Small intestine (tissue), 7 donors: Measurements from ENCODE around the gene IFITM1. TPM values are rescaled to one million over a fixed set of nuclear protein-coding genes. Genes with fewer than 3 reads are reported as not detected.

ENCODE experiments used
- DNase-seq, 2 donors: peaks; one replicate each; pipeline versions ENCODE4 v3.0.0 to v3.0.0-alpha.2; 2013
- FAIRE-seq: peaks from 2 replicates; lab custom pipeline; 2012; peaks lifted over from hg19 to GRCh38; lab: Jason Lieb, UNC
- H3K27ac ChIP-seq, 3 donors: one replicate each; pipeline ENCODE4 v1.5.1; 2013; ENCODE audit warnings: low read length in 2 of 3, mild to moderate bottlenecking in 2 of 3, control low read depth in 1 of 3, inconsistent platforms in 1 of 3, low read depth in 1 of 3, moderate library complexity in 1 of 3
- H3K27me3 ChIP-seq, 3 donors: one replicate each; pipeline ENCODE4 v1.6.1; 2013; ENCODE audit warnings: low read length in 3 of 3, inconsistent platforms in 1 of 3; ENCODE audit not compliant: control insufficient read depth in 3 of 3, insufficient read depth in 3 of 3
- H3K36me3 ChIP-seq, 3 donors: one replicate each; pipeline ENCODE4 v1.6.1; 2013; ENCODE audit warnings: low read length in 3 of 3, inconsistent platforms in 1 of 3, low read depth in 1 of 3, mild to moderate bottlenecking in 1 of 3, moderate library complexity in 1 of 3; ENCODE audit not compliant: control insufficient read depth in 3 of 3, insufficient read depth in 2 of 3
- H3K4me1 ChIP-seq, 3 donors: one replicate each; pipeline ENCODE4 v1.6.1; 2013; ENCODE audit warnings: low read length in 2 of 3, inconsistent platforms in 1 of 3, low read depth in 1 of 3, mild to moderate bottlenecking in 1 of 3, moderate library complexity in 1 of 3; ENCODE audit not compliant: control insufficient read depth in 3 of 3, insufficient read depth in 2 of 3
- H3K4me3 ChIP-seq, 3 donors: one replicate each; pipeline ENCODE4 v1.5.1; 2013; ENCODE audit warnings: low read length in 3 of 3, control low read depth in 1 of 3, inconsistent platforms in 1 of 3, low read depth in 1 of 3, mild to moderate bottlenecking in 1 of 3, moderate library complexity in 1 of 3
- H3K9me3 ChIP-seq, 2 donors: one replicate each; pipeline ENCODE4 v1.6.1; 2013; ENCODE audit warnings: low read depth in 1 of 2, low read length in 1 of 2; ENCODE audit not compliant: control insufficient read depth in 2 of 2, insufficient read depth in 1 of 2
- WGBS, 3 donors: extraction: QIAGEN DNeasy Blood & Tissue Kit; methylation state at CpG; one replicate each; pipeline ENCODE4 v1.1.7; 2013; 5-methylcytosine and 5-hydroxymethylcytosine counted together
- polyA plus RNA-seq, 4 donors: library from polyadenylated mRNA; stranded (reverse) in 3 of 4; unstranded in 1 of 4; fragments of 200-250 nt in 3 of 4; fragments of 120-200 nt in 1 of 4; gene quantifications; one replicate each; pipeline versions ENCODE4 v1.2.1 to v1.2.3, GENCODE V29; 2013
- donor health status: healthy with polysubstance abuse.
- donor health status: control.
- donor health status: control.
- donor health status: Bipolar disorder and iron deficiency.
- donor health status: healthy.

The IFITM1 gene
- polyA plus RNA-seq, 4 donors: 8.9 to 520 (median 146) TPM

- H3K4me1 ChIP-seq: peaks cover 0 to 10% (median 2%) of the 10 kb centered on the region in 3 donors
- H3K4me3 ChIP-seq: no peak overlapping the region
- no peaks in the 10 kb centered on the region for H3K9me3 ChIP-seq
- no peak for FAIRE-seq
- WGBS, 3 donors: 86 to 92% (median 86%) methylated on average over 16 of the region's 16 CpGs
- H3K27ac ChIP-seq: no peak overlapping the region
- DNase-seq: no peak
- H3K27me3 ChIP-seq: peaks cover 0 to 3% (median 0%) of the 10 kb centered on the region in 3 donors
- peaks cover 0 to 59% (median 5%) of the 10 kb centered on the region in 3 donors for H3K36me3 ChIP-seq
Observed at GRCh38 chr11:294780-295179, 19.1 kb upstream of the IFITM1 start.

GRCh38 chr11:295351-296170, 18.3 kb upstream of the IFITM1 start:
- Histone ChIP-seq H3K4me1 (peaks cover 0 to 11% (median 0%) of the 10 kb centered on the region in 3 donors), H3K9me3 (no peaks in the 10 kb centered on the region), H3K27me3 (peaks cover 0 to 11% (median 0%) of the 10 kb centered on the region in 3 donors), H3K36me3 (peaks cover 0 to 54% (median 5%) of the 10 kb centered on the region in 3 donors), H3K27ac (no peak overlapping the region), H3K4me3 (no peak overlapping the region)
- WGBS, 3 donors: 78 to 79% (median 79%) methylated on average over 26 of the region's 26 CpGs
- FAIRE-seq: no peak
- DNase-seq: no peak

GRCh38 chr11:296171-297050, 17.4 kb upstream of the IFITM1 start:
- Histone ChIP-seq H3K27ac (no peak overlapping the region), H3K27me3 (peaks cover 0 to 15% (median 0%) of the 10 kb centered on the region in 3 donors), H3K36me3 (peaks cover 0 to 45% (median 5%) of the 10 kb centered on the region in 3 donors), H3K9me3 (no peaks in the 10 kb centered on the region), H3K4me1 (peaks cover 0 to 12% (median 0%) of the 10 kb centered on the region in 3 donors), H3K4me3 (no peak overlapping the region)
- WGBS, 3 donors: 63 to 74% (median 64%) methylated on average over 32 to 35 of the region's 35 CpGs
- no peak for FAIRE-seq
- DNase-seq: no peak

GRCh38 chr11:297051-297585, 16.7 kb upstream of the IFITM1 start:
- WGBS, 3 donors: 27 to 60% (median 38%) methylated on average over 12 to 13 of the region's 13 CpGs
- FAIRE-seq (no peak), DNase-seq (no peak)
- H3K27me3 ChIP-seq: peaks cover 0 to 15% (median 0%) of the 10 kb centered on the region in 3 donors
- H3K9me3 ChIP-seq: no peaks in the 10 kb centered on the region
- peaks cover 0 to 38% (median 2%) of the 10 kb centered on the region in 3 donors for H3K36me3 ChIP-seq
- H3K4me3 ChIP-seq: no peak overlapping the region
- peaks cover 0 to 12% (median 0%) of the 10 kb centered on the region in 3 donors for H3K4me1 ChIP-seq
- no peak overlapping the region for H3K27ac ChIP-seq

- Histone ChIP-seq H3K9me3 (no peaks in the 10 kb centered on the region), H3K4me1 (peaks cover 0 to 12% (median 0%) of the 10 kb centered on the region in 3 donors), H3K36me3 (peaks cover 0 to 32% (median 0%) of the 10 kb centered on the region in 3 donors), H3K27me3 (peaks cover 0 to 15% (median 0%) of the 10 kb centered on the region in 3 donors), H3K27ac (peak overlapping the region in 1 of 3 donors; percentile 32), H3K4me3 (no peak overlapping the region)
- FAIRE-seq: no peak
- DNase-seq: no peak
- WGBS, 3 donors: 11 to 39% (median 20%) methylated on average over 25 to 26 of the region's 26 CpGs
Observed at GRCh38 chr11:297586-298405, 16.0 kb upstream of the IFITM1 start.

GRCh38 chr11:298406-299065, 15.3 kb upstream of the IFITM1 start:
- DNase-seq: no peak

GRCh38 chr11:299081-299891, 14.6 kb upstream of the IFITM1 start, which contains the start of gene IFITM5:
IFITM5 (minus strand) TSS chr11:299526; CDS start chr11:299490, 36 bp downstream.
- Histone ChIP-seq H3K36me3 (peaks cover 0 to 17% (median 0%) of the 10 kb centered on the region in 3 donors), H3K27me3 (peaks cover 0 to 18% (median 0%) of the 10 kb centered on the region in 3 donors), H3K27ac (no peak within 1 kb of the TSS), H3K4me1 (peaks cover 0 to 12% (median 0%) of the 10 kb centered on the region in 3 donors), H3K9me3 (no peaks in the 10 kb centered on the region), H3K4me3 (no peak within 1 kb of the TSS)
- WGBS, 3 donors: 11 to 61% (median 36%) methylated on average over 35 to 40 of the region's 40 CpGs
- FAIRE-seq (no peak), DNase-seq (no peak)

More at GRCh38 chr11:298406-299065, 15.3 kb upstream of the IFITM1 start:
- Histone ChIP-seq H3K27ac (no peak overlapping the region), H3K27me3 (peaks cover 0 to 15% (median 0%) of the 10 kb centered on the region in 3 donors), H3K4me1 (peaks cover 0 to 12% (median 0%) of the 10 kb centered on the region in 3 donors), H3K9me3 (no peaks in the 10 kb centered on the region), H3K36me3 (peaks cover 0 to 24% (median 0%) of the 10 kb centered on the region in 3 donors), H3K4me3 (no peak overlapping the region)
- WGBS, 3 donors: 19 to 48% (median 34%) methylated on average over 14 to 15 of the region's 15 CpGs
- no peak for FAIRE-seq
